Raji (cell line): ENCODE results near the gene MSI2.

Experiments
- POLR2A ChIP-seq: IDR thresholded peaks from 2 replicates; pipeline ENCODE4 v1.6.1; 2011; ENCODE audit warnings: low read depth, low read length, control low read depth; ENCODE audit not compliant: insufficient read depth

MSI2 gene

DNA sequence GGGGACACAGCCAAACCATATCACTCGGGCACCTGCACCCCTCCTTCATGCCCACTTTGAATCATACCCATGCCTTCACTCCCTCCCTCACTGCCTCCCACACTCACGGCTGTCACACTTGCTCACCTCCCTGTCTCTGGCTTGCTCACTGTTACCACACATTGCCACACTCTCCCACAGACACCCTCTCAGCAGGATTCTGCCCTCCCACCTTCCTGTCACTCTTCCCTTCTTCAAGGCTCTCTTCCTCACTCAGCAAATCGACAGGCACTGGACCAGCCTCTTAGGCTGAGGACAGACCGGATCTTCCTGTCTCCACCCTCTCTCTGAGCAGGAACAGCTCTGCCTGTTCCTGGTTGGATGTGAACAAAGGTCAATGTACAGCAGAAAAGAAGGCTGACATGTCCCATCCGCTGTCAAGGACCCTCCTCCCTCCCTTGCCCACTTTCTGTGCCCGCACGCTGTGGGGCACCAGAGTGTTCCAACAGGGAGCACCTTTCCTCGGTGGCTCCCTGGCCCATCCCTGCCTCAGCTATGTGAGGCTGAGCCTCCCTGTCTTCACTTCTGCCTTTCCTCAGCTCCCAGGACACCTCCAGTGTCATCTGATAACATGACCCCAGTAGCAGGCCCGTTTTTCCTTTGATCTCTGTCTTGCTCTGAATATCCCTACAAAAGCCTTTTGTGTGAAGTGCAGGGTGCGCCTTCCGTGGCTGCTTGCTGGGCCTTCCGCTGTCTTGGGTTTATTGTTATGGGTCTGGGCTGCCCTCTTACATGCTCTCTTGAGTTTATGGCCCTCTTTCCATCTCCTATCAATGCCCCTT is 441.8 kb downstream of the MSI2 start:
- no peak for TF ChIP-seq POLR2A

DNA sequence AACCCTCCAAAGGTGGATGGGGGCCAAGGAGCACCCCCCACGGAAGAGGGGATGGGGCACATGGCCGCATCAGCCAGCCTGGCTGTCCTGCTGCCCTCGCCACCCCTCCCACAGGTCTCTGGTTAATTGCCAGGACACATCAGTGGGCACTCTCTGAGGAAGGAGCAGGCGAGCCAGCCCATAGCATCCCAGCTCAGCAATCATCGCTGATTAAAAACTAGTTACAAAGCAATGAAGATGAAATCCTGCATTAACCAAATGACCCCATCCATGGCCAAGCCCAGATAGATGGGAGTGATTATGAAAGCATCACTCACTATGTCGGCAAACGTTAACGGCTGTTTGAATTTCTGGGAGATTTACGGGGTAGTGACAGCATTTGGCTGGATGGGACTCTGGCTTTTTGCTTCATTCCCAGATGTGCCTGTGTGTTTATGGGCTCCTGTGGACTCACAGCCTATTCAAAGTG is 443.5 kb downstream of the MSI2 start:
- TF ChIP-seq POLR2A, result no peak

DNA sequence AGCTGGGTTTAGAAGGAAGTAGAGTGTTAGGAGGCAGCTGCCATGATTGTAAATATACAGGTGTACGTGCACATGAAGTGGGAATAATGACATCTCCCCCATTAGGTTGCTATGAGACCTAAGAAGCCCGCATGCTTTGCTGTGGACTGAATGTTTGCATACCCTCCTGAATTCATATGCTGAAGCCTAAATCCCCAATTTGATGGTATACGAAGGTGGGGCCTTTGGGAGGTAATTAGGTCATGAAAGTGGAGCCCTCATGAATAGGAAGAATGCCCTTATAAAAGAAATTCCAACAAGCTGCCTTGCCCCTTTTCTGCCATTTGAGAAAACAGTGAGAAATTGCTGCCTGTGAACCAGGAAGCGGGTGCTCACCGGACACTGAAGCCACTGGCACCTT is 444.8 kb downstream of the MSI2 start:
- TF ChIP-seq POLR2A, result no peak

DNA sequence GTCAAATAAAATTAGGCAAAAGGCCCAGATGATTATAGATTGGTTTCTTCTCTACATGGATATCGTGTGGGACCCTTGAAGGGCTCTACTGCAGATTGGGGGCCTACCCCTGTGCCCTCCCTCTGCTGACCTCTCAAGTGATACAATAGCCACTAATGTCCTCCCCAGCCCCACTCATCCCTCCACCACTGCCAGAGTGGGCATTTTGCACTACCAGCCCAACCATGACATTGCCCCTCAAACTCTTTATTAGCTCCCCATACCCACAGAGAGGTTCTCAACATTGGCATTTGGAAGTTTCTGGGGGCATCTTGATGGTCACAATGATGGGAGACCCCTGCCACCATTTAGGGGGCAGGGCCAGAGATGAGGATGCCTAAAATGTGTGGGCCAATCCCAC is 446.9 kb downstream of the MSI2 start:
- TF ChIP-seq POLR2A, result no peak

DNA sequence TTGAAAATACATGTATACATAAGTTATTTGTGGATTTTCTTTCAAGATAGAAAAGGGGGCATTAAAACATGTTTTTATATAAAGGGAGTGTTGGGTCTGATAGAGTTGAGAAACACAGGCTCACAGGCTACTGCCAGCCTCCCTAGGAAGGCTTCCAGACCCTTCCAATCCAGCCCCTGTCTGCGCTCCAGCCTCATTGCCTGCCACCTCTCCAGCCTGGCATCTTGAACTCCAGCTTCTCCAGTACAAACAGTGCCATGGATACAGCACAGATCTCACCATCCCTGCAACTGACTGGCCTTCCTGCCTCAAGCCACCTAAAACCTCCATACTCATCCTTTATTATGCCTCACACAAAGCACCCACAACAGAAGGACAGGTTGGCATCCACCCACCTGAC is 448.1 kb downstream of the MSI2 start:
- TF ChIP-seq POLR2A, result no peak

DNA sequence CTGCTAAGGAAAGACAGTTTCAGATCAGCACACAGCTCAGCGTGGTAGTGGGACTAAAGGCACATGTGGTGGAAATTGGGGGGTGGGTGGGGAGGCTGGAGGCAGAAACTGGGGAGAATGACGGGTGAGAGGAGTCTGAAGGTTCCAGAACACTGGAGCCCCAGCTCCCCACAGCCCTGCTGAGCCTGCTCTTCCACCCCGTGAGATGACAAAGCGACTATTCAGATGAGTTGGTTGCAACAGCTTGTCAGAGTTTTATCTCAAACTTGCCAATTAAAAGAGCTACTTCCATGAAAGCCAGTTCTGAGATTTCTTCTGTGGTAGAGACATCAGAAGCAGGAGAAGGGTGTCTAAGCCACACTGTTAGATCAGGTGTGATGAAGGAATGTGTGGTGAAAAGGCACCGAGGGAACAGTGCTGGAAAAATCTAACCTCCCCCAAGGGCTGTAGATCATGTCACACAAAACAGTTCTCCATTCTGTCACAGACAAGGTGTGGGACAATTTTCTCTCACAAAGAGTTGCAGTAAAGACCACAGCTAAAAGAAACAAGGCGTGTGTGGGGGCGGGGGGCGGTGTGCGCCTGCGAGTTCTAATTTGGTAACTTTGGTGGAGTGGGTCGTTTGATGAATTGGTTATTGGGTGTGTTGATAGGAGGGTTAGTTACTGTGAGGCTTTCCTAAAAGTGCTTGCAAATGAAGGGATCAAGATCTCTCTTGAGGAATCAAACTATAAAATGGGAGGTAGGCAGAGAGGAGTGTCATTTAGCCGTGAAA is 449.8 kb downstream of the MSI2 start:
- no peak for TF ChIP-seq POLR2A

DNA sequence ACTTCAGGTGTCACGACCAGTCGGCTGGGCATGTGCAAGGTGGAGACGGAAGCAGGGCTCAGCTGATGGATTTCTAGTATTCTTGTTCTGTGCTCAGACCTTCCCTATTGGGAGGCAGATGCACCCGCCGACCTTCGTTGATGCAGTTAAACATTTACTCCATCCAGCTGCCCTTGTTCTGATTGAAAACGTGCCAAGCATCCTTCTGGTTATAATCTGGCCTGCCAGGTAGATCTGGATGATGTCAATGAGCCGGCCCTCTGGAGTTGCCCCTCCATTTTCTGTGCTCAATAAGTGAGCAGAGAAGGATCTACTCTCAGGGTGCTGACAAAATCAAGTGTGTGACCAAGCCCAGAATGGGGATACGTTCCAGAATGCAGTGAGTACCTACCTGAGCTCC is 450.4 kb downstream of the MSI2 start:
- no peak for TF ChIP-seq POLR2A

DNA sequence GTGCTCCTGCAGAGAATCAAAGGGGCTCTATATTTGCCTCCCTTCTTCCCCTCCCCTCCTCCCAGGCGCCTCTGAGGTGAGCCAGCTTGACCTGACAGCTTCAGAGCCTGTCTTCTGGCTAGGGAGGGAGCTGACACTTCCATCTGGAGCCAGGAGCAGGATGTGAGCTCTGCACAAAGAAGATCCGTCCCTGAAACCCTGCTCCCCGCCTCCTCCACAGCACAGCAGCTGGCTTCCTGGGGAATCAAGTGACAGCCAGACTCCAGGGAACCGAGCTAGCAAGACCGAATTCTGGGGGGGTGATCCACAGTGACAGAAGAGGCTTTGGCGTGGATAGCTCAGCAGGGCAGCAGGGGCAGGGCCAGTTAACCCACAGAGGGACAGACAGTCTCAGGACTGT is 451.6 kb downstream of the MSI2 start:
- no peak for TF ChIP-seq POLR2A

DNA sequence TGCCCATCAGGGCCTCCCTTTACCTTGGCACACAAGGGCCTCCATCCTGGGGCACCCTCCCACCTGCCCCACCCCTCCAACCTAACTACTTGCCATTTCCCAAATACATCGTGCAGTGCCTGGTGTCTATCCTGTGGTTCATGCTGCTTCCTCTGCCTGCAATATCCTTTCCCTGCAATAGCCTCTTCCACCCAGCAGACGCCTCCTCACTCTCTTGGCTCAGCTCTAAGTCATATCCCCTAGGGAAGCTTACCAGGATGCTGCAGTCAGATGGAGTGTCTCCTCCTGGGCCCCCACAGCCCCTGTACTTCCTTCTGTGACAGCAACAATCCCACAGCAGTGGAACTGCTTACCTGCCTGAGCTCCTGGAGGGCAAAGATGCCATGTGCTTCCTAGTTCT is 452.1 kb downstream of the MSI2 start:
- TF ChIP-seq POLR2A, result no peak

DNA sequence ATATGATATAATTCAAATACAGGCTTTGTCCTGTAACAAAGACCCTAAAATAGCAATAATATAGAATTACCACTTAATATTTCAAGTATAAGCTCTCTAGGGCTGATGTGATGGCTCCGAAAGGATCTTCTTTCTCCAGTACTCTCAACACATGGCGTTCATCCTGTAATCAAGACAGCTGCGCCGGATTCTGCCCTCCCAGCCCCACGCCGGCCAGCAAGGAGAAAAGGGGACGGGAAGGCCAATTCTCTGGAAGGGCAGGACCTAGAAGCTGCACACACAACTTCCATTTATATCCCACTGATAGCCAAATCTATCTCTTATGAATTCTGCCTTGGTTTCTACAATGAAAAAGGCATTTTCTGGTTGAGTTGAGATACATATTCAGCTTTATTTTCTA is 456.8 kb downstream of the MSI2 start:
- TF ChIP-seq POLR2A, result no peak

DNA sequence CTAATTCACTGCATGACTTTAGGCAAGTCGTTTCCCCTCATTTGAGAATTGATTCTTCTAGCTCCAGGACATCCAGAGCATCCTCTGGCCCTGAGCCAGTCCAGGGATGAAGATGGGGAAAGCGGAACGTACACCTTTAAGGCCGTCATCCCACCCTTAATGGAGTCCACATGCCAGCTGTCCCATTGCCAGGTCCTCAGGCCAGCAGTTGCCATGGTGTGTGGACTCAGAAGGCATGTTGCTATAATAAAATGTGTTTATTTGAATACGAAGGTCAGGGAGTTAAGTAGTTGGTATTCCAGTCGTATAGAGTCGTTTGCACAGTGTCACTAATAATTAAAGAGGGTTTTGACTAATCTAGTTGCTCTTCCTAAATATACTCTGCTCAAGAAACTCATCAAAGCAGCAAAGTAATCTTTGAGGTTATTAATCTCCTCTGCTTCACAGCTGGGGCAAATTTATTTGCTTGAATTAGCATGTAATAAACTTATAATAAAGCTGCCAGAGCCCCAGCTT is 458.4 kb downstream of the MSI2 start:
- no peak for TF ChIP-seq POLR2A

DNA sequence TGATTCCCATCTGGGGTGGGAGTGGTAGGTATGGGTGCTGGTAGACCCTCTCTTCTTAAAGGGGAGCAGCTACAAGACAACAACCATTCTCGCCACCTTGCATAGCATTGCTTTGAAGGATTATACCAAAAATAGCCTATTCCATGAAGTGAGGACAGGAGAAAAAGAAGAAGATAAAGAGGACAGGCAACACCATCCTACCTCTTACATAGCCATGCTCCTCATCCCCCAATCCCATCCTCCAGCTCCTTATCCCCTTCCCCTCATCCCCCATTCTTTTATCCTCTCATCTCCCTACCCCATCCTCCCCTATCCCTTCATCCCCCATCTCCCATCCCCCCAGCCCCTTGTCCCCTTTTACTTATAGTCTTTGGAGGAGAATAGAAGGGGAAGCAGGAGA is 459.7 kb downstream of the MSI2 start:
- no peak for TF ChIP-seq POLR2A

DNA sequence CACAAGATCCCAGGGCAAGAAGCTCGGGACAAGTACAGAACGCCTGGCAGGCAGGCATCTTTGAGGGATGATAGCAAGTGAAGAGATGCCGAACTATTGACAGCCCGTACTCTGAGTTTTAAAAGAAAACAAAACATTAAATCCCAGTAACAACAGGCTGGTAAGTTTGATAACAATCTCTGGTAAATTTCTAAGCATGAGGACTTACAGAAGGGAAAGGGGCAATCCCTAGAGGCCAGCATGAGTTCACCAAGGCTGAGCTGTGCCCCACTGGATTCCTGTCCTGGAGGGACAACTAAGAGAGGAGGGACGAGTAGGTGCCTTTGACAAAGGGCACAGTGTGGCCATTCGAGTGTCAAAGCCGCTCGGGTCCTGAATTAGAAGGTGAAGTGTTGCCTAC is 462.6 kb downstream of the MSI2 start:
- no peak for TF ChIP-seq POLR2A

DNA sequence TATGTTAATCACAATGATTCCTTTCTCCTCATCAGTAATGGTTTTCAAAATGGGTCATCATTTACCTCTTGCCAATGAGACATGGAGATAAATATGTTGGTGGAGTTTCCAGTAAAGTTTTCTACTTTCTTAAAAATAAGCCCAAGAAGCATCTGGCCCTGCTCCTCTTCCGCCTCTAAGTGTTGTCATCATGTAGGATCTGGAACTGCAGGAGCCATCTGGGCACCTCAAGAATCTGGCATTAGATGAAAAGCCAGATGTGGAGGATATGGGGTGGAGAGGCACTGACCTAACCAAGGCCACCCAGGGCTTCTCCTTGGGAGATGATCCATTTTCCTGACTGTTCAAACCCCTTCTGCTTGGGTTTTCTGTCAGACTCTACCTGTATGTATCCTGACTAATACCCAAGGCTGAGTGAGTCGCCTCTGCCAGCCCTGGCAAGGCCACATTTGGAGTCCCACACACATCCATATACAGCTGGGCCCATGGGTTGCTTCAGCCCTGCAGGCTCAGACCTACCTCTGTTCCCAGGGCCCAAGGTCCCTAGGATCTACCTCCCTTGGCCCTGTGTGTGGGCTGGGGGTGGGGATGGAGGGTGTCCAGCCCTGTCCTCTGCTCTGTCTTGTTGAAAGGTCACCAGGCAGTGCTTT is 464.2 kb downstream of the MSI2 start:
- no peak for TF ChIP-seq POLR2A

DNA sequence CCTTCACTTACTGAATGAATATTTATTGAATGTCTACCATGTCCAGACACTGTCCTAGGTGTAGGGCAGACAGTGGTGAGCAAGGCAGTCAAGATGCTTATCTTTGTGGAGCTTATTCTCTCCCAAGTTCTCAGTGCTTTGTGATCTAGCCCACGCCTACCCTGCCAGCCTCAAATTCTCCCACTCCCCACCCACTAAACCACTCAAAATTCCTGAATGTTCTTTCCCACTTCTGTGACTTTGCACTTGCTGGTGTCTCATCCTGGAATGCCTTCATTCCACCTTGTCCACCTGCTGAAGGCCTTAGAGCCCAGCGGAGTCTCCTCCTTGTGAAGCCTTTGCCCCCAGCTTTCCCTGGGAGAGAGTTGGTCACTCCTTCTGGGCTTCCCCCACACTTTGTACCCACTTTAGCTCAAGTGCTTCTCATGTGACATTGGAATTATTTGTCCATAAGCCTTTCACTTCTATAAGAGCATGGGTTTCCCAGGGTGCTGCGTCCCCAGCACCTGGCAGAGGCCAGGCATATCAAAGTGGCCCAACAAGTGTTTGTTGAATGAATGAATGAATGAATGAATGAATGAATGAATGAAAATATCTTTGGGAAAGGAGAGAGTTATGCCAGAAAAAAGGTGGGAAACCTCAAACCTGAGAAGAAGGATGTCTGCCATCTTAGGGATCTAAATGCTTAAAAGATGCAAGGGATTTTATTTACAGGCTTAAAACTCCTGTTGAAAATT is 465.8 kb downstream of the MSI2 start:
- TF ChIP-seq POLR2A, result no peak
